H9 (cell line): ENCODE results near the gene TIAM1. TPM values are rescaled to one million over a fixed set of nuclear protein-coding genes. Genes with fewer than 3 reads are reported as not detected.

Source experiments
- DNase-seq: peaks from one replicate; pipeline ENCODE4 v3.0.0-alpha.2; 2017
- H2AFZ ChIP-seq: one replicate; pipeline ENCODE4 v1.6.1; 2013; ENCODE audit warnings: mild to moderate bottlenecking, low read length, control low read depth, moderate library complexity
- H2AK5ac ChIP-seq: 2 replicates; pipeline ENCODE4 v1.6.1; 2013; ENCODE audit warnings: low read length, control low read depth, mixed read lengths; ENCODE audit not compliant: insufficient read length
- H2BK120ac ChIP-seq: one replicate; pipeline ENCODE4 v1.6.1; 2013; ENCODE audit warnings: low read depth, mild to moderate bottlenecking, low read length, control low read depth, inconsistent platforms; ENCODE audit not compliant: poor library complexity, severe bottlenecking
- H2BK12ac ChIP-seq: 2 replicates; pipeline ENCODE4 v1.6.1; 2013; ENCODE audit warnings: low read length, control low read depth, mixed read lengths, low read depth; ENCODE audit not compliant: insufficient read length
- H2BK15ac ChIP-seq: 2 replicates; pipeline ENCODE4 v1.6.1; 2013; ENCODE audit warnings: low read depth, low read length, control low read depth
- H2BK20ac ChIP-seq: one replicate; pipeline ENCODE4 v1.6.1; 2013; ENCODE audit warnings: low read depth, mild to moderate bottlenecking, low read length, control low read depth, inconsistent platforms; ENCODE audit not compliant: poor library complexity, severe bottlenecking
- H2BK5ac ChIP-seq: 2 replicates; pipeline ENCODE4 v1.6.1; 2013; ENCODE audit warnings: low read length, control low read depth, mixed read lengths; ENCODE audit not compliant: insufficient read length
- H3K14ac ChIP-seq: 2 replicates; pipeline ENCODE4 v1.6.1; 2013; ENCODE audit warnings: low read length, control low read depth; ENCODE audit not compliant: insufficient read depth
- H3K18ac ChIP-seq: 2 replicates; pipeline ENCODE4 v1.6.1; 2013; ENCODE audit warnings: low read depth, mild to moderate bottlenecking, mixed read lengths, low read length, control low read depth; ENCODE audit not compliant: insufficient read length
- H3K23ac ChIP-seq: 2 replicates; pipeline ENCODE4 v1.6.1; 2013; ENCODE audit warnings: low read length, control low read depth, mixed read lengths, low read depth; ENCODE audit not compliant: insufficient read length
- H3K23me2 ChIP-seq: 2 replicates; pipeline ENCODE4 v1.6.1; 2013; ENCODE audit warnings: low read depth, mild to moderate bottlenecking, mixed read lengths, low read length, control low read depth; ENCODE audit not compliant: insufficient read length, poor library complexity, severe bottlenecking
- H3K27ac ChIP-seq: 2 replicates; pipeline ENCODE4 v1.5.1; 2013; ENCODE audit warnings: low read length, control low read depth, mixed read lengths, low read depth; ENCODE audit not compliant: insufficient read length
- H3K27me3 ChIP-seq: 2 replicates; pipeline ENCODE4 v1.6.1; 2013; ENCODE audit warnings: low read length, control low read depth, inconsistent platforms; ENCODE audit not compliant: insufficient read depth
- H3K4ac ChIP-seq: 2 replicates; pipeline ENCODE4 v1.6.1; 2013; ENCODE audit warnings: low read depth, mild to moderate bottlenecking, control low read depth, inconsistent platforms, low read length, moderate library complexity
- H3K4me1 ChIP-seq: 2 replicates; pipeline ENCODE4 v1.6.1; 2013; ENCODE audit warnings: low read length, control low read depth, inconsistent platforms; ENCODE audit not compliant: insufficient read depth
- H3K4me2 ChIP-seq: 2 replicates; pipeline ENCODE4 v1.6.1; 2013; ENCODE audit warnings: low read length, control low read depth, mixed read lengths; ENCODE audit not compliant: insufficient read length, insufficient read depth
- H3K56ac ChIP-seq: 2 replicates; pipeline ENCODE4 v1.6.1; 2013; ENCODE audit warnings: low read depth, mild to moderate bottlenecking, mixed read lengths, low read length, control low read depth; ENCODE audit not compliant: insufficient read length
- H3K79me1 ChIP-seq: 2 replicates; pipeline ENCODE4 v1.6.1; 2013; ENCODE audit warnings: low read depth, mild to moderate bottlenecking, moderate library complexity, low read length, control low read depth, inconsistent platforms; ENCODE audit not compliant: insufficient read depth, poor library complexity, severe bottlenecking
- H3K79me2 ChIP-seq: 2 replicates; pipeline ENCODE4 v1.6.1; 2013; ENCODE audit warnings: low read length, control low read depth, inconsistent platforms; ENCODE audit not compliant: insufficient read depth
- H3K9ac ChIP-seq: 2 replicates; pipeline ENCODE4 v1.6.1; 2013; ENCODE audit warnings: low read length, control low read depth, mixed read lengths; ENCODE audit not compliant: insufficient read length; ENCODE audit errors: extremely low read depth
- H3K9me3 ChIP-seq: one replicate; pipeline ENCODE4 v1.6.1; 2013; ENCODE audit warnings: low read depth, low read length, inconsistent platforms; ENCODE audit not compliant: control insufficient read depth
- H3T11ph ChIP-seq: one replicate; pipeline ENCODE4 v1.6.1; 2013; ENCODE audit warnings: mild to moderate bottlenecking, low read length, control low read depth, inconsistent platforms
- H4K20me1 ChIP-seq: one replicate; pipeline ENCODE4 v1.6.1; 2013; ENCODE audit not compliant: control insufficient read depth, insufficient read length, insufficient read depth
- H4K5ac ChIP-seq: 2 replicates; pipeline ENCODE4 v1.6.1; 2013; ENCODE audit warnings: low read depth, mild to moderate bottlenecking, mixed read lengths, low read length, control low read depth; ENCODE audit not compliant: insufficient read length
- H4K8ac ChIP-seq: replicated peaks from 2 replicates; pipeline ENCODE4 v1.6.1; 2013; ENCODE audit warnings: low read length, control low read depth, mixed read lengths, low read depth; ENCODE audit not compliant: insufficient read length
- H4K91ac ChIP-seq: 2 replicates; pipeline ENCODE4 v1.6.1; 2013; ENCODE audit warnings: low read depth, mild to moderate bottlenecking, moderate library complexity, mixed read lengths, low read length, control low read depth; ENCODE audit not compliant: insufficient read length
- H3K27ac Mint-ChIP-seq, 3 experiments: 2 replicates in 2 of 3; 3 replicates in 1 of 3; pipeline ENCODE4 v1.8.0; 2020 to 2021; ENCODE audit warnings: mixed read lengths in 3 of 3, mild to moderate bottlenecking in 1 of 3, moderate library complexity in 1 of 3
- H3K27me3 Mint-ChIP-seq: 2 replicates; pipeline ENCODE4 v1.8.0; 2021; ENCODE audit warnings: low read depth, mild to moderate bottlenecking, moderate library complexity, mixed read lengths
- H3K36me3 Mint-ChIP-seq, 3 experiments: 2 replicates in 2 of 3; 3 replicates in 1 of 3; pipeline ENCODE4 v1.8.0; 2020 to 2021; ENCODE audit warnings: low read depth in 3 of 3, mixed read lengths in 3 of 3; ENCODE audit not compliant: insufficient read depth in 1 of 3
- H3K4me1 Mint-ChIP-seq, 2 experiments: 2 replicates each; pipeline ENCODE4 v1.8.0; 2020; ENCODE audit warnings: mixed read lengths in 2 of 2
- H3K4me3 Mint-ChIP-seq, 2 experiments: 2 replicates in 1 of 2; 3 replicates in 1 of 2; pipeline ENCODE4 v1.8.0; 2020 to 2021; ENCODE audit warnings: mild to moderate bottlenecking in 2 of 2, mixed read lengths in 2 of 2, moderate library complexity in 1 of 2
- H3K9me3 Mint-ChIP-seq, 2 experiments: 2 replicates in 1 of 2; 3 replicates in 1 of 2; pipeline ENCODE4 v1.8.0; 2020; ENCODE audit warnings: mild to moderate bottlenecking in 2 of 2, mixed read lengths in 2 of 2, moderate library complexity in 1 of 2
- CTCF ChIP-seq: fragments of 200-600 bp; sonication (generic); conservative IDR thresholded peaks from 3 replicates; pipeline ENCODE4 v1.8.0; 2021; ENCODE audit warnings: antibody characterized with exemption, mild to moderate bottlenecking
- WGBS: extraction: QIAGEN DNeasy Blood & Tissue Kit; methylation state at CpG from one replicate; pipeline ENCODE4 v1.1.7; 2013; ENCODE audit warnings: missing lambda C conversion rate, low lambda C conversion rate, mixed read lengths; ENCODE audit not compliant: insufficient read length; ENCODE audit errors: extremely low coverage; 5-methylcytosine and 5-hydroxymethylcytosine counted together
- total RNA-seq: library from RNA; stranded (reverse); gene quantifications from 2 replicates; pipeline ENCODE4 v1.2.1, GENCODE V29; 2021

Gene TIAM1
- total RNA-seq, 1 experiment from 2014 or later: 23.1 TPM

GRCh38 chr21:31193761-31194160, 150.3 kb downstream of the TIAM1 start:
- H3K4me3 Mint-ChIP-seq: no peak overlapping the region; a peak in 1 of 5 replicates

More at GRCh38 chr21:31193761-31194160, 150.3 kb downstream of the TIAM1 start:
- Histone ChIP-seq H3K14ac (no peak overlapping the region), H2BK120ac (no peak overlapping the region), H3K4me2 (no peak overlapping the region), H4K20me1 (no peaks in the 10 kb centered on the region), H4K8ac (no peak overlapping the region), H2BK15ac (no peak overlapping the region), H3K23ac (no peak overlapping the region), H3K27ac (no peak overlapping the region), H2AK5ac (no peak overlapping the region), H3K56ac (no peak overlapping the region), H3K27me3 (no peaks in the 10 kb centered on the region), H3K9ac (no peak overlapping the region), H2BK12ac (no peak overlapping the region), H2BK5ac (no peak overlapping the region), H3K9me3 (no peaks in the 10 kb centered on the region), H3K4ac (peak overlapping the region; percentile 39; the same call in 1 of the 2 replicates), H2BK20ac (no peak overlapping the region), H3K18ac (no peak overlapping the region), H3K79me1 (no peaks in the 10 kb centered on the region), H3K4me1 (peaks cover 3% of the 10 kb centered on the region; the same call in 1 of the 2 replicates), H2AFZ (no peak overlapping the region), H3K79me2 (no peaks in the 10 kb centered on the region), H3K23me2 (no peaks in the 10 kb centered on the region), H4K5ac (no peak overlapping the region), H3T11ph (no peak overlapping the region), H4K91ac (no peak overlapping the region)
- Mint-ChIP-seq H3K4me1 (peaks cover 20 to 25% of the 10 kb centered on the region in 2 experiments), H3K36me3 (peaks cover 2 to 11% (median 2%) of the 10 kb centered on the region in 3 experiments; a peak in 4 of 7 replicates), H3K9me3 (peaks cover 0 to 2% of the 10 kb centered on the region in 2 experiments; a peak in 1 of 5 replicates), H3K27ac (peak overlapping the region; percentile 52 to 93 (median 81); a peak in 6 of 7 replicates), H3K27me3 (no peaks in the 10 kb centered on the region)
- no peak for TF ChIP-seq CTCF
- DNase-seq: peak; percentile 44
- WGBS: no CpG with 5 or more reads among the region's 12 CpGs
